ENCODE results near the gene EIPR1.

DNA sequence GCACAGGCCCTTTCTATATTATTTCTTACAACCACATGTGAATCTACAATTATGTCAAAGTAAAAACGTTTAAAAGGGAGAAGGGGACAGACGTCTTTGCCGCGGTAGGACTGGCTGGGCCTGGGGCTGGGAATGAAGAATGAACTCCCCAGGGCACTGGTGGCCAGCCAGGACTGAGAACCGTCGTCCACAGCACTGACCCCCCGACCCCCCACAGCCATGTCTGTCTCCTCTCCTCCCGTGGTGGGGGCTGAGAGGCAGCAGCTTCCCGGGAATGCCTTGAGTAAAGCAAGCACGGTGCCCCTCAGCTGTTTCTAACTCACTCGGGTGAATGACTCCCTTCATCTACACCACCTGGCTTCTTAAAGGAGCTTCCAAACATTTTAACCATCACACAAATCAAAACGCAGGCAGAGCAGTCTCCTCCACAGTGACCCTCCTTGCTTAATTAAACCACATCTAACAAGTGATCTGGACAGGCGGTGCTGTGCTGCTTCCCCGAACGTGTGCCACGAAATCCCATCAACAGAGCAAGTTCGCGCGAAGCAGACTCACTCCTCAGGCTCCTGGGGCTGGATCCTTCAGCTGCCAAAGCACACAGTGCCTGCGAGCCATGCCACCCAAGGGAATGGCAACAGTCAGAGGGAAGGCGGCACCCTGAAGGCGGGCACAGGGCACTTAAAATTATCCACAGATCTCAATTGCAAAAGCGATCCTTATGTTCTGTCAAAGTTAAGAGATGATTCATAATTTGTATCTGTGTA is 217.7 kb downstream of the EIPR1 start:
- TF ChIP-seq, protein P1, sequence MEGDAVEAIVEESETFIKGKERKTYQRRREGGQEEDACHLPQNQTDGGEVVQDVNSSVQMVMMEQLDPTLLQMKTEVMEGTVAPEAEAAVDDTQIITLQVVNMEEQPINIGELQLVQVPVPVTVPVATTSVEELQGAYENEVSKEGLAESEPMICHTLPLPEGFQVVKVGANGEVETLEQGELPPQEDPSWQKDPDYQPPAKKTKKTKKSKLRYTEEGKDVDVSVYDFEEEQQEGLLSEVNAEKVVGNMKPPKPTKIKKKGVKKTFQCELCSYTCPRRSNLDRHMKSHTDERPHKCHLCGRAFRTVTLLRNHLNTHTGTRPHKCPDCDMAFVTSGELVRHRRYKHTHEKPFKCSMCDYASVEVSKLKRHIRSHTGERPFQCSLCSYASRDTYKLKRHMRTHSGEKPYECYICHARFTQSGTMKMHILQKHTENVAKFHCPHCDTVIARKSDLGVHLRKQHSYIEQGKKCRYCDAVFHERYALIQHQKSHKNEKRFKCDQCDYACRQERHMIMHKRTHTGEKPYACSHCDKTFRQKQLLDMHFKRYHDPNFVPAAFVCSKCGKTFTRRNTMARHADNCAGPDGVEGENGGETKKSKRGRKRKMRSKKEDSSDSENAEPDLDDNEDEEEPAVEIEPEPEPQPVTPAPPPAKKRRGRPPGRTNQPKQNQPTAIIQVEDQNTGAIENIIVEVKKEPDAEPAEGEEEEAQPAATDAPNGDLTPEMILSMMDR (IDR thresholded peaks at IDR 0.05; ENCODE audit: insufficient read depth, low read depth, low read length): no peak
- TF ChIP-seq EZH2 (IDR thresholded peaks at IDR 0.05; ENCODE audit: insufficient read depth, low read length): no peak
